H1 (cell line): ENCODE data around the gene CRYGB. TPM values are rescaled to one million over a fixed set of nuclear protein-coding genes. Genes with fewer than 3 reads are reported as not detected.
"Not testable (repeated sequence)": the region's sequence is repeated elsewhere in the genome, so short reads cannot be mapped to it uniquely, and the experiment has no call there.

Source experiments
- CTCF ChIA-PET: fragments of 300-600 bp; sonication (Branson Sonifier 250); formaldehyde crosslinking; loops from one replicate; lab custom pipeline; 2021; ENCODE audit not compliant: partially characterized antibody; lab: Charles Lee
- POLR2A ChIA-PET: fragments of 300-600 bp; sonication (Branson Sonifier 250); formaldehyde crosslinking; loops from one replicate; lab custom pipeline; 2021; ENCODE audit warnings: inconsistent platforms; ENCODE audit not compliant: partially characterized antibody; lab: Charles Lee
- DNase-seq, 2 experiments: peaks; one replicate each; pipeline versions ENCODE4 v3.0.0 to v3.0.0-alpha.2; 2010 to 2022; ENCODE audit warnings: low spot score in 2 of 2, low read depth in 1 of 2, mixed read lengths in 1 of 2
- FAIRE-seq: peaks from 2 replicates; lab custom pipeline; 2011; peaks lifted over from hg19 to GRCh38; lab: Jason Lieb, UNC
- H2AFZ ChIP-seq: 2 replicates; pipeline ENCODE4 v1.8.1; 2012; ENCODE audit warnings: low read length, inconsistent platforms
- H2AK5ac ChIP-seq: 2 replicates; pipeline ENCODE4 v1.6.1; 2013; ENCODE audit warnings: low read depth, low read length
- H2BK120ac ChIP-seq: replicated peaks from 2 replicates; pipeline ENCODE3; 2013; ENCODE audit warnings: low read depth, low read length, inconsistent platforms
- H2BK12ac ChIP-seq: 2 replicates; pipeline ENCODE4 v1.6.1; 2013; ENCODE audit warnings: low read depth, low read length
- H2BK15ac ChIP-seq: 2 replicates; pipeline ENCODE4 v1.6.1; 2013; ENCODE audit warnings: low read length
- H2BK20ac ChIP-seq: 2 replicates; pipeline ENCODE4 v1.6.1; 2013; ENCODE audit warnings: low read length
- H2BK5ac ChIP-seq: 2 replicates; pipeline ENCODE4 v1.6.1; 2013; ENCODE audit warnings: low read depth, low read length
- H3K14ac ChIP-seq: 2 replicates; pipeline ENCODE4 v1.6.1; 2013; ENCODE audit warnings: inconsistent platforms; ENCODE audit not compliant: insufficient read length
- H3K18ac ChIP-seq: 2 replicates; pipeline ENCODE4 v1.6.1; 2013; ENCODE audit warnings: low read length; ENCODE audit errors: extremely low read depth
- H3K23ac ChIP-seq: 2 replicates; pipeline ENCODE4 v1.6.1; 2013; ENCODE audit warnings: inconsistent platforms; ENCODE audit not compliant: insufficient read length
- H3K23me2 ChIP-seq: 2 replicates; pipeline ENCODE4 v1.6.1; 2013; ENCODE audit warnings: low read depth, low read length
- H3K27ac ChIP-seq: 2 replicates; pipeline ENCODE4 v1.6.1; 2011; ENCODE audit warnings: low read depth, low read length, inconsistent platforms
- H3K27me3 ChIP-seq, 4 experiments: replicated peaks in 1 of 4; 1 replicate in 1 of 4; 2 replicates in 3 of 4; pipeline versions ENCODE4 v1.6.1 to v1.8.1; 2011 to 2013; ENCODE audit warnings: low read length in 3 of 4, mild to moderate bottlenecking in 3 of 4, inconsistent platforms in 2 of 4, mixed read lengths in 2 of 4, moderate library complexity in 1 of 4; ENCODE audit not compliant: control insufficient read depth in 3 of 4, insufficient read depth in 3 of 4; ENCODE audit errors: extremely low read depth in 1 of 4
- H3K36me3 ChIP-seq, 4 experiments: 2 replicates each; pipeline versions ENCODE4 v1.6.1 to v1.8.1; 2011 to 2013; ENCODE audit warnings: mild to moderate bottlenecking in 4 of 4, low read length in 3 of 4, moderate library complexity in 2 of 4, control low read depth in 1 of 4, inconsistent platforms in 1 of 4; ENCODE audit not compliant: insufficient read depth in 4 of 4, control insufficient read depth in 2 of 4
- H3K4ac ChIP-seq: replicated peaks from 2 replicates; pipeline ENCODE3; 2013; ENCODE audit warnings: low read length, low read depth, mixed read lengths, inconsistent platforms; ENCODE audit not compliant: insufficient read length
- H3K4me1 ChIP-seq, 4 experiments: replicated peaks in 1 of 4; 1 replicate in 1 of 4; 2 replicates in 3 of 4; pipeline versions ENCODE4 v1.6.1 to v1.8.1; 2011 to 2013; ENCODE audit warnings: low read length in 3 of 4, inconsistent platforms in 2 of 4, mixed read lengths in 1 of 4; ENCODE audit not compliant: insufficient read depth in 4 of 4, control insufficient read depth in 3 of 4
- H3K4me2 ChIP-seq, 2 experiments: 2 replicates each; pipeline versions ENCODE4 v1.6.1 to v1.8.1; 2011 to 2013; ENCODE audit warnings: low read depth in 2 of 2, low read length in 2 of 2, control low read depth in 1 of 2, inconsistent platforms in 1 of 2, mild to moderate bottlenecking in 1 of 2; ENCODE audit not compliant: insufficient read depth in 1 of 2
- H3K4me3 ChIP-seq, 4 experiments: fragments of 200-600, 300-600 bp in 1 of 4; sonication (generic), shearing (Covaris generic), sonication (Bioruptor Twin) in 1 of 4; 2 replicates each; pipeline versions ENCODE4 v1.5.1 to v1.8.1; 2011 to 2016; ENCODE audit warnings: low read length in 4 of 4, low read depth in 3 of 4, control low read depth in 2 of 4, inconsistent platforms in 2 of 4, mild to moderate bottlenecking in 2 of 4, mixed read lengths in 1 of 4, moderate library complexity in 1 of 4; ENCODE audit not compliant: insufficient read depth in 2 of 4; ENCODE audit errors: extremely low read depth in 1 of 4
- H3K56ac ChIP-seq: replicated peaks from 2 replicates; pipeline ENCODE3; 2013; ENCODE audit warnings: low read depth, mild to moderate bottlenecking, mixed read lengths, low read length, inconsistent platforms; ENCODE audit not compliant: insufficient read length
- H3K79me1 ChIP-seq: 2 replicates; pipeline ENCODE4 v1.6.1; 2013; ENCODE audit warnings: low read depth, low read length, control low read depth
- H3K79me2 ChIP-seq, 2 experiments: 2 replicates each; pipeline versions ENCODE4 v1.6.1 to v1.8.1; 2012 to 2013; ENCODE audit warnings: low read length in 2 of 2, mild to moderate bottlenecking in 2 of 2, inconsistent platforms in 1 of 2; ENCODE audit not compliant: insufficient read depth in 2 of 2, control insufficient read depth in 1 of 2
- H3K9ac ChIP-seq, 4 experiments: replicated peaks in 1 of 4; 1 replicate in 1 of 4; 2 replicates in 3 of 4; pipeline versions ENCODE4 v1.6.1 to v1.8.1; 2011 to 2013; ENCODE audit warnings: low read depth in 3 of 4, low read length in 3 of 4, control low read depth in 2 of 4, mild to moderate bottlenecking in 2 of 4, moderate library complexity in 2 of 4, inconsistent platforms in 1 of 4; ENCODE audit errors: extremely low read depth in 1 of 4
- H3K9me3 ChIP-seq, 2 experiments: 2 replicates each; pipeline versions ENCODE4 v1.6.1 to v1.8.1; 2012 to 2013; ENCODE audit warnings: mild to moderate bottlenecking in 2 of 2, moderate library complexity in 2 of 2, control low read depth in 1 of 2, inconsistent platforms in 1 of 2, low read depth in 1 of 2, low read length in 1 of 2, mixed read lengths in 1 of 2; ENCODE audit not compliant: insufficient read depth in 2 of 2
- H4K20me1 ChIP-seq, 2 experiments: replicated peaks in 1 of 2; 2 replicates each; pipeline versions ENCODE3 to v1.8.1; 2011 to 2013; ENCODE audit warnings: inconsistent platforms in 2 of 2, low read length in 2 of 2, mild to moderate bottlenecking in 1 of 2; ENCODE audit not compliant: insufficient read depth in 2 of 2, control insufficient read depth in 1 of 2
- H4K5ac ChIP-seq: 2 replicates; pipeline ENCODE4 v1.6.1; 2013; ENCODE audit warnings: low read length, low read depth, mixed read lengths, inconsistent platforms; ENCODE audit not compliant: insufficient read length
- H4K8ac ChIP-seq: 2 replicates; pipeline ENCODE4 v1.8.0; 2013; ENCODE audit warnings: mild to moderate bottlenecking, moderate library complexity, low read length, inconsistent platforms; ENCODE audit not compliant: insufficient read depth; ENCODE audit errors: extremely low read depth
- H4K91ac ChIP-seq: replicated peaks from 2 replicates; pipeline ENCODE3; 2013; ENCODE audit warnings: low read length, mixed read lengths, inconsistent platforms; ENCODE audit not compliant: insufficient read length
- ASH2L ChIP-seq: fragments of 200-600, 300-600 bp; sonication (generic); IDR thresholded peaks from one replicate; pipeline ENCODE4 v1.7.1; 2017; ENCODE audit warnings: low read length
- EP300 ChIP-seq, 2 experiments: IDR thresholded peaks; 1 replicate in 1 of 2; 2 replicates in 1 of 2; pipeline ENCODE4 v1.6.1; 2011 to 2012; ENCODE audit warnings: low read depth in 2 of 2, low read length in 2 of 2, mild to moderate bottlenecking in 2 of 2, borderline replicate concordance in 1 of 2, inconsistent platforms in 1 of 2, moderate library complexity in 1 of 2
- PHF8 ChIP-seq: fragments of 200-600 bp; sonication (generic); conservative IDR thresholded peaks from 2 replicates; pipeline ENCODE4 v1.7.1; 2012; ENCODE audit warnings: low read depth, mild to moderate bottlenecking, inconsistent platforms, low read length, moderate library complexity
- RBBP5 ChIP-seq: IDR thresholded peaks from 2 replicates; pipeline ENCODE4 v1.7.1; 2012; ENCODE audit warnings: low read depth, mild to moderate bottlenecking, inconsistent platforms, low read length, moderate library complexity, borderline replicate concordance
- TBP ChIP-seq: IDR thresholded peaks from 2 replicates; pipeline ENCODE4 v1.6.1; 2011; ENCODE audit warnings: low read depth, low read length, improper control_type of control experiment
- WGBS, 2 experiments: shearing (Covaris generic) in 1 of 2; methylation state at CpG; one replicate each; pipeline versions ENCODE4 v1.1.6 to v1.1.7; 2013 to 2015; ENCODE audit warnings: low lambda C conversion rate in 2 of 2, mixed read lengths in 2 of 2, inconsistent platforms in 1 of 2, low coverage in 1 of 2, missing lambda C conversion rate in 1 of 2; ENCODE audit not compliant: insufficient replicate concordance in 2 of 2, insufficient coverage in 1 of 2, insufficient read length in 1 of 2; ENCODE audit errors: extremely low coverage in 1 of 2, missing lambda C conversion rate in 1 of 2; 5-methylcytosine and 5-hydroxymethylcytosine counted together
- polyA plus RNA-seq, 7 experiments: library from polyadenylated mRNA; depleted of rRNA in 3 of 7; stranded (reverse) in 5 of 7; unstranded in 2 of 7; fragments of >200 nt in 5 of 7; fragments of 200-250 nt in 2 of 7; gene quantifications; 1 replicate in 5 of 7; 2 replicates in 1 of 7; 4 replicates in 1 of 7; pipeline versions ENCODE4 v1.2.1 to v1.2.3, GENCODE V29; 2011 to 2013; ENCODE audit warnings: missing spikeins in 2 of 7, mixed read lengths in 2 of 7
- total RNA-seq: library from RNA; stranded (reverse); fragmentation: NEBNext Ultra II Directional; extraction: Animal tissue kit (Norgen Biotek cat#: 25700); gene quantifications from 2 replicates; pipeline ENCODE4 v1.2.1, GENCODE V29; 2021
- TF ChIP-seq, protein P1 (sequence below): IDR thresholded peaks from 2 replicates; pipeline ENCODE4 v1.6.1; 2012; ENCODE audit warnings: inconsistent platforms

Gene CRYGB
- total and polyA plus RNA-seq, 2 of the 8 experiments (the other 6 are each of a cell fraction or from before 2014, with no cell fraction given), result 0.38 TPM; not detected in 1

DNA sequence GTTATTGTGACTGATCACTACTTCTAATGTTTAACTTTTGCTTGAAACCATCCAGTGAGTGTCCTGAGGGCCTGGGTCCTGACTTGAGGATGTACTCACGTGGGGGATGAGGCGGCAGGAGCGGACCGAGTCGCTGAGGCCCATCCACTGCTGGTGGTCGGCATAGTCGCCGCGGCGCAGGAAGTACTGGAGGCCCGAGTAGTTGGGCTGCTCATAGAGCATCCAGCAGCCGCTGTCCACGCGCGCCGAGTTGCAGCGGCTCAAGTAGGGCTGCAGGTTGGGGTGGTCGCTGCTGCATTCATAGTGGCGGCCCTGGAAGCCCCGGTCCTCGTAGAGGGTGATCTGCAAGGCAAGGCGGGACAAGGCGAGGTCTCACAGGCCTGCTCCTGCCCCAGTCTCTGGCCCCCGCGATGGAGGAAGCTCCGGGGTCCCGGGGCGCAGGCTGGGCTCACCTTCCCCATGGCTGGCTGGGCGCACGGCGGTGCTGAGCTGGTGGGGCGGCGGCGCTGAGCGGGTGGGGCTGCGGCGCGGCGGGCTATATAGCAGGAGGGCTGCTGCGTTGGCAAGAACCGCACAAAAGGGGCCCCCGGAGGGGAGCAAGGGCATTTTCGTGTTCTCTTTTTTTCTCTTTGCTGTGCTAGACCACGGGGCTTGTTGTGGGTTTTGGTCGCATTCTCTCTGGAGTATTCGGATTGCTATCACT, 21.8 kb downstream of the CRYGB start, which contains the start of gene CRYGD:
Gene CRYGD (minus strand): TSS at position 512 of the 703 bp plus-strand sequence. CDS start 51 bp downstream, at position 461.
- H3K4me1 ChIP-seq, H2AK5ac ChIP-seq, H3K79me2 ChIP-seq, H3K18ac ChIP-seq, H3K27ac ChIP-seq, H2BK120ac ChIP-seq, H2BK12ac ChIP-seq, FAIRE-seq, H4K91ac ChIP-seq, H2BK20ac ChIP-seq, H3K4ac ChIP-seq, H3K56ac ChIP-seq, H3K79me1 ChIP-seq, H3K9me3 ChIP-seq, H3K23me2 ChIP-seq, H3K23ac ChIP-seq, H2BK5ac ChIP-seq, H3K36me3 ChIP-seq, H3K9ac ChIP-seq, H3K27me3 ChIP-seq, H4K5ac ChIP-seq, H4K20me1 ChIP-seq, H3K14ac ChIP-seq, H2BK15ac ChIP-seq: not testable (repeated sequence)
- TF ChIP-seq ASH2L (peak; percentile 68), EP300 (IDR thresholded peaks at IDR 0.05; ENCODE audit: borderline replicate concordance in 1 of 2, low read depth in 2 of 2, low read length in 2 of 2) (0 out of 3 replicates have a peak, but pooled peaks of 1 of the 2 experiments have one; percentile 54), RBBP5 (peak; percentile 64; the same call in 1 of the 2 replicates), TBP (0 out of 2 replicates have a peak, but pooled peaks have one; percentile 14), PHF8 (0 out of 2 replicates have a peak, but pooled peaks have one; percentile 26)
- TF ChIP-seq, protein P1, sequence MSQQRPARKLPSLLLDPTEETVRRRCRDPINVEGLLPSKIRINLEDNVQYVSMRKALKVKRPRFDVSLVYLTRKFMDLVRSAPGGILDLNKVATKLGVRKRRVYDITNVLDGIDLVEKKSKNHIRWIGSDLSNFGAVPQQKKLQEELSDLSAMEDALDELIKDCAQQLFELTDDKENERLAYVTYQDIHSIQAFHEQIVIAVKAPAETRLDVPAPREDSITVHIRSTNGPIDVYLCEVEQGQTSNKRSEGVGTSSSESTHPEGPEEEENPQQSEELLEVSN, result peak; percentile 31; the same call in 1 of the 2 replicates
- DNase-seq, result peak in 1 of 2 experiments; percentile 67
- POLR2A ChIA-PET, result interaction anchor here (0.8 to 1.3 kb wide), 2 partner anchors 19 to 21 kb away, joined by 3 read pairs; no protein-coding TSS in a partner anchor
- Histone ChIP-seq H2AFZ (peak within 1 kb of the TSS; percentile 8; the same call in 1 of the 2 replicates), H3K4me3 (peak within 1 kb of the TSS; percentile 27 to 51 (median 28); a peak in 7 of 8 replicates), H3K4me2 (peak within 1 kb of the TSS; percentile 56), H4K8ac (peak within 1 kb of the TSS; percentile 82)
- WGBS, 2 experiments, result 31% methylated on average over 46 of the region's 46 CpGs; no CpG with 5 or more reads in 1 of the 2 experiments
- CTCF ChIA-PET, result interaction anchor here (0.7 to 2.3 kb wide), 4 partner anchors 16 to 378 kb away, joined by 3 to 10 read pairs (median 3); no protein-coding TSS in a partner anchor
